T-cell (primary cell): ENCODE measurements around the gene AQP7. TPM values are rescaled to one million over a fixed set of nuclear protein-coding genes. Genes with fewer than 3 reads are reported as not detected.
"Not testable (repeated sequence)": the region's sequence is repeated elsewhere in the genome, so short reads cannot be mapped to it uniquely, and the experiment has no call there.

Experiments
- ATAC-seq, 4 experiments: fragments of 200-7000 bp in 3 of 4; fragments of 150-1000 bp in 1 of 4; cut with Tn5 transposase; replicated peaks in 1 of 4; 1 replicate in 3 of 4; 2 replicates in 1 of 4; pipeline ENCODE4 v1.10.0; 2021; ENCODE audit warnings: moderate library complexity in 3 of 4, mild to moderate bottlenecking in 2 of 4, moderate number of reproducible peaks in 1 of 4
- CTCF ChIA-PET, 2 donors: fragments of 300-600 bp; sonication (Branson Sonifier 250); formaldehyde crosslinking; loops; one replicate each; lab custom pipeline; 2022; ENCODE audit warnings: antibody characterized with exemption in 2 of 2; lab: Charles Lee
- POLR2A ChIA-PET, 2 donors: fragments of 300-600 bp; sonication (Branson Sonifier 250); formaldehyde crosslinking; loops; one replicate each; lab custom pipeline; 2022; ENCODE audit warnings: antibody characterized with exemption in 2 of 2; lab: Charles Lee
- DNase-seq, 35 experiments: peaks; one replicate each; pipeline versions ENCODE4 v3.0.0 to v3.0.0-alpha.2; 2013 to 2023
- H3K27ac ChIP-seq: one replicate; pipeline ENCODE4 v1.5.1; 2013; ENCODE audit warnings: low read length
- H3K27me3 ChIP-seq, 2 experiments: replicated peaks in 1 of 2; 1 replicate in 1 of 2; 2 replicates in 1 of 2; pipeline versions ENCODE4 v1.6.1 to v1.7.0; 2013; ENCODE audit warnings: low read length in 1 of 2, mixed read lengths in 1 of 2; ENCODE audit not compliant: control insufficient read depth in 2 of 2, insufficient read depth in 2 of 2; ENCODE audit errors: extremely low read depth in 1 of 2
- H3K36me3 ChIP-seq, 2 donors: 1 replicate in 1 of 2; 2 replicates in 1 of 2; pipeline versions ENCODE4 v1.6.1 to v1.7.0; 2013; ENCODE audit warnings: low read length in 1 of 2; ENCODE audit not compliant: control insufficient read depth in 2 of 2, insufficient read depth in 1 of 2; ENCODE audit errors: extremely low read depth in 1 of 2
- H3K4me1 ChIP-seq, 2 experiments: 1 replicate in 1 of 2; 2 replicates in 1 of 2; pipeline versions ENCODE4 v1.6.1 to v1.7.0; 2013; ENCODE audit warnings: low read length in 2 of 2, mixed read lengths in 1 of 2; ENCODE audit not compliant: insufficient read depth in 2 of 2, control insufficient read depth in 1 of 2; ENCODE audit errors: extremely low read depth in 1 of 2
- H3K4me3 ChIP-seq, 2 donors: 1 replicate in 1 of 2; 2 replicates in 1 of 2; pipeline versions ENCODE4 v1.5.1 to v1.7.0; 2013; ENCODE audit warnings: mild to moderate bottlenecking in 2 of 2, low read length in 1 of 2, moderate library complexity in 1 of 2; ENCODE audit not compliant: control insufficient read depth in 1 of 2; ENCODE audit errors: extremely low read depth in 1 of 2
- H3K9me3 ChIP-seq: 2 replicates; pipeline ENCODE4 v1.7.0; 2013
- H3K27ac Mint-ChIP-seq, 2 donors: one replicate each; pipeline ENCODE4 v1.8.0; 2020 to 2021; ENCODE audit warnings: mild to moderate bottlenecking in 2 of 2, mixed read lengths in 2 of 2
- H3K27me3 Mint-ChIP-seq, 2 donors: one replicate each; pipeline ENCODE4 v1.8.0; 2021 to 2022; ENCODE audit warnings: mixed read lengths in 2 of 2
- H3K36me3 Mint-ChIP-seq: one replicate; pipeline ENCODE4 v1.8.0; 2021; ENCODE audit warnings: mixed read lengths
- H3K4me1 Mint-ChIP-seq, 3 donors: one replicate each; pipeline ENCODE4 v1.8.0; 2020 to 2022; ENCODE audit warnings: mixed read lengths in 3 of 3, mild to moderate bottlenecking in 1 of 3
- H3K4me3 Mint-ChIP-seq, 3 donors: one replicate each; pipeline ENCODE4 v1.8.0; 2020 to 2022; ENCODE audit warnings: mild to moderate bottlenecking in 3 of 3, mixed read lengths in 3 of 3, moderate library complexity in 3 of 3
- H3K9me3 Mint-ChIP-seq, 3 donors: one replicate each; pipeline ENCODE4 v1.8.0; 2020 to 2022; ENCODE audit warnings: mixed read lengths in 3 of 3
- WGBS: methylation state at CpG from one replicate; pipeline ENCODE4 v1.1.5; 2013; ENCODE audit warnings: missing lambda C conversion rate; ENCODE audit not compliant: insufficient coverage; 5-methylcytosine and 5-hydroxymethylcytosine counted together
- total RNA-seq, 35 experiments: library from RNA in 6 of 35; stranded (reverse) in 6 of 35; fragments of 120-200 nt in 1 of 35; gene quantifications; one replicate each; pipeline versions ENCODE4 v1.2.1 to v1.2.4 and lab custom pipeline; 2013 to 2026

Gene AQP7
- total RNA-seq, 5 donors from 2014 or later (not counting 1 experiment from before 2014, with no cell fraction given) = 0.20 to 1.4 (median 0.44) TPM

DNA sequence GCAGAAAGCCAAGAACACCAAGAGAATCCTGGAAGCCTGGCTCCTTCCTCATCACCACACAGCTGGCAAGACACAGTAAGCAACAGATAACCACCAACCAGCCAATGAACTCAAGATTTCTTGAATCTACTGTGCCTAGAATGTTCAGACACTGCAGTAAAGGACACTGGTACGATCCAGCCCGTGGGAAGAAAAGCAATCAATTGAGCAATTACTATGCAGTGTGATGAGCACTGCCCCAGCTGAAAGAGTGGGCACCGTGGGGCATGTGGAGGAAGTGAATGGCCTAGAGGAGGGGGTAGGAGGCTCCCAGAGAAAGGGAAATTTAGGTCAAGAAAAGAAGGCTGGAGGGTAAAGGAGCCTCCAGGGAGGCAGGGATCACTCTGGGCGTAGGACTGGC, 4.6 kb downstream of the AQP7 start:
- DNase-seq, H3K36me3 ChIP-seq, H3K27me3 Mint-ChIP-seq, H3K4me3 ChIP-seq, H3K9me3 Mint-ChIP-seq, H3K4me1 ChIP-seq, H3K36me3 Mint-ChIP-seq, H3K9me3 ChIP-seq, CTCF ChIA-PET, H3K4me3 Mint-ChIP-seq, ATAC-seq, H3K27me3 ChIP-seq, H3K27ac ChIP-seq, H3K27ac Mint-ChIP-seq, POLR2A ChIA-PET, H3K4me1 Mint-ChIP-seq: not testable (repeated sequence)
- no CpG with 5 or more reads among the region's 4 CpGs for WGBS

GRCh38 chr9:33395159-33395879, 7.0 kb downstream of the AQP7 start:
- DNase-seq, H3K9me3 ChIP-seq, H3K4me1 ChIP-seq, CTCF ChIA-PET, H3K9me3 Mint-ChIP-seq, H3K4me3 Mint-ChIP-seq, H3K27me3 Mint-ChIP-seq, H3K27ac Mint-ChIP-seq, H3K27ac ChIP-seq, H3K27me3 ChIP-seq, POLR2A ChIA-PET, ATAC-seq, H3K4me3 ChIP-seq, H3K36me3 ChIP-seq, H3K4me1 Mint-ChIP-seq, H3K36me3 Mint-ChIP-seq: not testable (repeated sequence)
- 86% methylated on average over 12 of the region's 15 CpGs for WGBS

DNA sequence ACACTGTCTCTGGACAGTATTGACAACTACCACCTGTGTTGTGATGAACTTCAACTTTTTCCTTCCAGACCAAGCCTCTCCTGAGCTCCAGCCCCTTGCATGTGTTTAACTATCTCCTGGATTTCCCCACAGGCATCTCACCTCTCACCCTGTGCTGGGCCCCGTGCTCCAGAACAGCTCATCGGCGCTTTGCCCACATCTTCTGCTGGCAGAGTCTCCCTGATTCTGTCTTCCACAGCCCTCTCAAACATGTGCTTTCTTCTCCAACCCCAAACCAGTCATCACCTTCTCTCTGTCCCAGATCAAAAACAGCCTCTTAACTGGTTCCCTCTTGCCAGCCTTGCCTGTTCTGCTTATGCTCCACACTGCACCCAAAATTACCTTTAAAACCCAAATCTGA, 8.4 kb downstream of the AQP7 start:
- H3K4me3 ChIP-seq, H3K9me3 ChIP-seq, H3K27ac Mint-ChIP-seq, H3K36me3 ChIP-seq, H3K4me1 ChIP-seq, H3K4me3 Mint-ChIP-seq, H3K36me3 Mint-ChIP-seq, H3K27me3 Mint-ChIP-seq, H3K27me3 ChIP-seq, DNase-seq, ATAC-seq, H3K4me1 Mint-ChIP-seq, H3K27ac ChIP-seq, H3K9me3 Mint-ChIP-seq, POLR2A ChIA-PET: not testable (repeated sequence)
- CTCF ChIA-PET = interaction anchor here in 1 of 2 donors (0.6 kb wide), 1 partner anchor 10 kb away, joined by 5 read pairs; no protein-coding TSS in a partner anchor
- WGBS = 92% methylated on average over 3 of the region's 3 CpGs

- no peak for ATAC-seq
- no peak overlapping the region for H3K27ac Mint-ChIP-seq
- Histone ChIP-seq H3K27me3 (no peaks in the 10 kb centered on the region), H3K36me3 (no peaks in the 10 kb centered on the region), H3K9me3 (no peaks in the 10 kb centered on the region), H3K27ac (no peak overlapping the region), H3K4me1 (no peaks in the 10 kb centered on the region), H3K4me3 (no peak overlapping the region)
- H3K27me3 Mint-ChIP-seq = no peaks in the 10 kb centered on the region
- no peaks in the 10 kb centered on the region for H3K36me3 Mint-ChIP-seq
- POLR2A ChIA-PET = no interaction called here
- WGBS = 85% methylated on average over 8 of the region's 11 CpGs
- no peaks in the 10 kb centered on the region for H3K9me3 Mint-ChIP-seq
- DNase-seq = no peak
- CTCF ChIA-PET = interaction anchor here in 1 of 2 donors (0.6 kb wide), 1 partner anchor 10 kb away, joined by 5 read pairs; no protein-coding TSS in a partner anchor
- H3K4me1 Mint-ChIP-seq = no peaks in the 10 kb centered on the region
- no peak overlapping the region for H3K4me3 Mint-ChIP-seq
These were observed 8.8 kb downstream of the AQP7 start for GRCh38 chr9:33393581-33393980.

GRCh38 chr9:33392591-33393021, 9.8 kb downstream of the AQP7 start:
- DNase-seq, H3K27ac ChIP-seq, H3K27me3 ChIP-seq, ATAC-seq, POLR2A ChIA-PET, H3K4me3 ChIP-seq, H3K4me1 Mint-ChIP-seq, H3K36me3 Mint-ChIP-seq, H3K27ac Mint-ChIP-seq, H3K4me1 ChIP-seq, CTCF ChIA-PET, H3K36me3 ChIP-seq, H3K9me3 ChIP-seq, H3K27me3 Mint-ChIP-seq, H3K9me3 Mint-ChIP-seq, H3K4me3 Mint-ChIP-seq: not testable (repeated sequence)
- no CpG with 5 or more reads among the region's 7 CpGs for WGBS

DNA sequence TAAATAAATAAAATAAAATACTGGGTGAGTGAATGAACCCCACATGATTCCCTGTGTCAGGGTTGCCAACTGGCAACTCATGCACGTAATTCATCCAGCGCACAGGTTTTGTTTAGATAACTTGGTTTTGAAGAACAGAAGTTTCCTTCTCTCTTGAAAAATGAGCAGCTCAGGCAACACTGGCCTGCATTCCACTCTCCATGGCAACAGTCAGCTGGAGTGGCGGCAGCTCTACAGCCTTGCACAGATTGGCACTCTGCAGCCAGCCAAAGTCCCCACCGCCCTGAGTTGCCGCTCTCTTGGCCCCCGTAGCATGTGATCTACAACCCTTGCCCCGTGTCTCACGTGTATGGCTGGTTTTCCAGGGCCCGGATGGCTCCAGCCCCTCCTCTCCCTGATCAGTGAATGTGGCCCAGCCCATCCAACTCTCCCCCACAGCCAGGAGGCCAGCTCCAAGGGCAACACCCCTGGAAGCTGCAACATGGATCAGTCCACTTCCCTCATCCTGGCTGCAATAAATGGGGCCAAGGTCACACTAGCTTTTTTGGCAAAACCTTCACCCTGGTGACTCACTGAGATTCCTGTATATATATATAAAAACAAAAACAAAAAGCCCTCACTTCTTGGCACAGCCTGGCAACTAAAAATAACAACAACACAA, 11.1 kb downstream of the AQP7 start:
- H3K27ac ChIP-seq, H3K36me3 ChIP-seq, H3K27me3 Mint-ChIP-seq, H3K4me1 Mint-ChIP-seq, H3K27me3 ChIP-seq, H3K36me3 Mint-ChIP-seq, POLR2A ChIA-PET, H3K4me3 Mint-ChIP-seq, H3K4me1 ChIP-seq, DNase-seq, CTCF ChIA-PET, H3K27ac Mint-ChIP-seq, ATAC-seq, H3K9me3 Mint-ChIP-seq, H3K9me3 ChIP-seq, H3K4me3 ChIP-seq: not testable (repeated sequence)
- no CpG with 5 or more reads among the region's 9 CpGs for WGBS
